B cell (primary cell): Measurements from ENCODE around the gene OPA1. TPM values are rescaled to one million over a fixed set of nuclear protein-coding genes. Genes with fewer than 3 reads are reported as not detected.
A peak's percentile ranks its signal among the peaks of the same experiment; 100 is the strongest.

ENCODE experiments used
- ATAC-seq: fragments of 200-7000 bp; cut with Tn5 transposase; one replicate; pipeline ENCODE4 v1.10.0; 2021; ENCODE audit warnings: low read depth, mild to moderate bottlenecking, moderate number of reproducible peaks, moderate library complexity
- CTCF ChIA-PET: fragments of 350-600 bp; sonication (Branson Sonifier 250); formaldehyde crosslinking; loops from one replicate; lab custom pipeline; 2021; ENCODE audit warnings: antibody characterized with exemption, inconsistent platforms; lab: Charles Lee
- POLR2A ChIA-PET: fragments of 350-600 bp; sonication (Branson Sonifier 250); formaldehyde crosslinking; loops from one replicate; lab custom pipeline; 2021; ENCODE audit warnings: antibody characterized with exemption; lab: Charles Lee
- DNase-seq: peaks from one replicate; pipeline ENCODE4 v3.0.0; 2013
- H2AFZ ChIP-seq: 2 replicates; pipeline ENCODE4 v1.6.1; 2012; ENCODE audit warnings: mild to moderate bottlenecking, low read depth, low read length; ENCODE audit not compliant: insufficient read depth, poor library complexity, severe bottlenecking
- H3K27ac ChIP-seq, 2 donors: 1 replicate in 1 of 2; 2 replicates in 1 of 2; pipeline ENCODE4 v1.5.1; 2012 to 2013; ENCODE audit warnings: low read length in 2 of 2, mild to moderate bottlenecking in 2 of 2, moderate library complexity in 1 of 2
- H3K27me3 ChIP-seq, 4 experiments: fragments of 200-600 bp in 1 of 4; sonication (generic) in 1 of 4; replicated peaks in 1 of 4; 1 replicate in 2 of 4; 2 replicates in 2 of 4; pipeline versions ENCODE4 v1.6.1 to v1.7.0; 2013 to 2016; ENCODE audit warnings: low read length in 3 of 4, mild to moderate bottlenecking in 2 of 4, mixed read lengths in 1 of 4, moderate library complexity in 1 of 4; ENCODE audit not compliant: insufficient read depth in 4 of 4, control insufficient read depth in 3 of 4; ENCODE audit errors: control extremely low read depth in 1 of 4
- H3K36me3 ChIP-seq, 2 experiments: replicated peaks in 1 of 2; 1 replicate in 1 of 2; 2 replicates in 1 of 2; pipeline versions ENCODE4 v1.6.1 to v1.7.1; 2013; ENCODE audit warnings: low read length in 1 of 2; ENCODE audit not compliant: insufficient read depth in 2 of 2, control insufficient read depth in 1 of 2; ENCODE audit errors: control extremely low read depth in 1 of 2, extremely low read depth in 1 of 2
- H3K4me1 ChIP-seq, 2 donors: fragments of 200-600 bp in 1 of 2; sonication (generic) in 1 of 2; 1 replicate in 1 of 2; 2 replicates in 1 of 2; pipeline versions ENCODE4 v1.5.1 to v1.6.1; 2013 to 2017; ENCODE audit warnings: low read length in 2 of 2; ENCODE audit not compliant: control insufficient read depth in 2 of 2, insufficient read depth in 2 of 2
- H3K4me2 ChIP-seq: replicated peaks from 2 replicates; pipeline ENCODE3; 2012; ENCODE audit warnings: mild to moderate bottlenecking, low read depth, low read length; ENCODE audit not compliant: poor library complexity, severe bottlenecking
- H3K4me3 ChIP-seq, 5 experiments: fragments of 200-600 bp in 1 of 5; sonication (generic) in 1 of 5; 1 replicate in 3 of 5; 2 replicates in 2 of 5; pipeline versions ENCODE4 v1.5.1 to v1.7.0; 2011 to 2016; ENCODE audit warnings: low read length in 4 of 5, mild to moderate bottlenecking in 4 of 5, low read depth in 2 of 5, control low read depth in 1 of 5, moderate library complexity in 1 of 5; ENCODE audit not compliant: insufficient read depth in 1 of 5; ENCODE audit errors: control extremely low read depth in 1 of 5, extremely low read depth in 1 of 5
- H3K79me2 ChIP-seq: fragments of 200-600 bp; sonication (generic); one replicate; pipeline ENCODE4 v1.6.0; 2016; ENCODE audit warnings: low read length; ENCODE audit not compliant: control insufficient read depth, insufficient read depth
- H3K9ac ChIP-seq: fragments of 200-600 bp; sonication (generic); 2 replicates; pipeline ENCODE4 v1.6.1; 2017; ENCODE audit warnings: mild to moderate bottlenecking, low read length, moderate library complexity
- H3K9me3 ChIP-seq, 3 donors: one replicate each; pipeline versions ENCODE4 v1.6.1 to v1.7.1; 2013; ENCODE audit warnings: low read length in 2 of 3; ENCODE audit not compliant: control insufficient read depth in 2 of 3, insufficient read depth in 1 of 3; ENCODE audit errors: control extremely low read depth in 1 of 3
- H4K20me1 ChIP-seq: 2 replicates; pipeline ENCODE4 v1.6.0; 2012; ENCODE audit warnings: mild to moderate bottlenecking, low read length; ENCODE audit not compliant: insufficient read depth, control insufficient read depth, poor library complexity, severe bottlenecking
- H3K27ac Mint-ChIP-seq: one replicate; pipeline ENCODE4 v1.8.0; 2021; ENCODE audit warnings: mixed read lengths
- H3K27me3 Mint-ChIP-seq: one replicate; pipeline ENCODE4 v1.8.0; 2021; ENCODE audit warnings: mixed read lengths
- H3K4me1 Mint-ChIP-seq: one replicate; pipeline ENCODE4 v1.8.0; 2021; ENCODE audit warnings: mixed read lengths
- H3K4me3 Mint-ChIP-seq: one replicate; pipeline ENCODE4 v1.8.0; 2021; ENCODE audit warnings: mixed read lengths
- H3K9me3 Mint-ChIP-seq: one replicate; pipeline ENCODE4 v1.8.0; 2022; ENCODE audit warnings: mixed read lengths; ENCODE audit not compliant: insufficient read depth
- CTCF ChIP-seq: fragments of 200-600 bp; IDR thresholded peaks from one replicate; pipeline ENCODE4 v1.8.0; 2022; ENCODE audit warnings: antibody characterized with exemption, mild to moderate bottlenecking
- EZH2 ChIP-seq: IDR thresholded peaks from 2 replicates; pipeline ENCODE4 v1.6.1; 2012; ENCODE audit warnings: borderline replicate concordance, low read depth, mild to moderate bottlenecking, moderate library complexity, low read length; ENCODE audit not compliant: insufficient read depth, poor library complexity, severe bottlenecking
- WGBS: methylation state at CpG from one replicate; pipeline ENCODE4 v1.1.5; 2013; ENCODE audit warnings: missing lambda C conversion rate; ENCODE audit not compliant: insufficient coverage; 5-methylcytosine and 5-hydroxymethylcytosine counted together
- intact Hi-C: fragments of 100-400 bp; cut with micrococcal nuclease; formaldehyde crosslinking; loops from one replicate; pipeline ENCODE4 v1.10.0; 2022
- polyA plus RNA-seq: library from polyadenylated mRNA; depleted of rRNA; stranded (reverse); fragments of >200 nt; gene quantifications from 2 replicates; pipeline ENCODE4 v1.2.3, GENCODE V29; 2012
- total RNA-seq, 2 donors: library from RNA; stranded (reverse); fragments of 120-200 nt in 1 of 2; gene quantifications; 1 replicate in 1 of 2; 2 replicates in 1 of 2; pipeline versions ENCODE4 v1.2.3 to v1.2.4, GENCODE V29; 2013 to 2022

Gene OPA1
- total and polyA plus RNA-seq, 2 donors (not counting 1 experiment from before 2014, with no cell fraction given): 9.1 to 62.8 TPM

GRCh38 chr3:193701953-193702635 is 109.1 kb downstream of the OPA1 start:
- POLR2A ChIA-PET: no interaction called here
- Mint-ChIP-seq H3K9me3 (no peaks in the 10 kb centered on the region), H3K27ac (peak overlapping the region; percentile 74), H3K27me3 (no peaks in the 10 kb centered on the region), H3K4me3 (peak overlapping the region; percentile 63), H3K4me1 (peaks cover 37% of the 10 kb centered on the region)
- 77% methylated on average over 5 of the region's 8 CpGs for WGBS
- no peak for TF ChIP-seq CTCF
- TF ChIP-seq EZH2: no peak
- H3K4me1 ChIP-seq: peaks cover 18 to 23% of the 10 kb centered on the region in 2 donors
- no peaks in the 10 kb centered on the region for H4K20me1 ChIP-seq
- ATAC-seq (peak; percentile 80), DNase-seq (peak; percentile 67)
- peak overlapping the region; percentile 24 for H3K9ac ChIP-seq
- peak overlapping the region in 1 of 2 donors; percentile 62 for H3K27ac ChIP-seq
- H2AFZ ChIP-seq: no peak overlapping the region
- H3K9me3 ChIP-seq: no peaks in the 10 kb centered on the region
- intact Hi-C loops: no loop called here
- no peaks in the 10 kb centered on the region for H3K27me3 ChIP-seq
- CTCF ChIA-PET: interaction anchor here (0.9 to 1.1 kb wide), 2 partner anchors 8 to 40 kb away, joined by 3 read pairs; no protein-coding TSS in a partner anchor
- peaks cover 0 to 4% of the 10 kb centered on the region in 2 experiments for H3K36me3 ChIP-seq
- peak overlapping the region in 1 of 5 experiments; percentile 14 for H3K4me3 ChIP-seq
- H3K4me2 ChIP-seq: peak overlapping the region; percentile 56
- H3K79me2 ChIP-seq: no peaks in the 10 kb centered on the region

DNA sequence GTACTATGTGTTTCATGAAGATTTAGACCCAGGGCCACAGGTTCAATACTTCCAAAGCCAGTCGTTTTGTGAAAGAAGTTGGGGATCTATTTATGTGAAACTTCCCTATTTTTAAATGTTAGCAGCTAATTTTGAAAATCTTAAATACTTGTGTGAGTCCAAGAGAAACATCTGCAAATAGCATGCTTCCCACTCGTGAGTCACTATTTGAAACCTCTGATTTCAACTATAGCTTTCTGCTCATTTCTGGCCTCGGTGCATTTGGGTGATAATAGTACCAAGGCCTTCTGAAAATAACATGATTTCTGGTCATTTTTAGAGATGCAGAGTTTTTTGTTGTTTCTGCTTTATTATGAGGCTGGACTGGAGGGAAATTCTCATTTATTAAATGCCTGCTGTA is 110.0 kb downstream of the OPA1 start:
- CTCF ChIA-PET: interaction anchor here (0.9 to 1.1 kb wide), 3 partner anchors 9 to 41 kb away, joined by 3 read pairs; no protein-coding TSS in a partner anchor

More for the DNA sequence above, 110.0 kb downstream of the OPA1 start:
- no peak overlapping the region for H3K9ac ChIP-seq
- H3K27ac ChIP-seq: no peak overlapping the region
- no CpG with 5 or more reads among the region's 3 CpGs for WGBS
- peak overlapping the region; percentile 1 for H3K4me2 ChIP-seq
- no peaks in the 10 kb centered on the region for H3K79me2 ChIP-seq
- H3K4me1 ChIP-seq: peaks cover 18 to 23% of the 10 kb centered on the region in 2 donors
- H3K9me3 ChIP-seq: no peaks in the 10 kb centered on the region
- ATAC-seq (no peak), DNase-seq (no peak)
- no peaks in the 10 kb centered on the region for H4K20me1 ChIP-seq
- H3K27me3 ChIP-seq: no peaks in the 10 kb centered on the region
- Mint-ChIP-seq H3K27ac (no peak overlapping the region), H3K9me3 (no peaks in the 10 kb centered on the region), H3K4me3 (no peak overlapping the region), H3K4me1 (peaks cover 37% of the 10 kb centered on the region), H3K27me3 (no peaks in the 10 kb centered on the region)
- no peak overlapping the region for H3K4me3 ChIP-seq
- intact Hi-C loops: no loop called here
- H3K36me3 ChIP-seq: no peaks in the 10 kb centered on the region
- POLR2A ChIA-PET: no interaction called here
- H2AFZ ChIP-seq: no peak overlapping the region
- TF ChIP-seq EZH2 (no peak), CTCF (no peak)
